ENCODE measurements around the gene OR4D10. TPM values are rescaled to one million over a fixed set of nuclear protein-coding genes. Genes with fewer than 3 reads are reported as not detected.
"Not testable (repeated sequence)": the region's sequence is repeated elsewhere in the genome, so short reads cannot be mapped to it uniquely, and the experiment has no call there.

OR4D10 gene
- total and polyA plus RNA-seq, 5 donors, result not detected

- no peaks in the 10 kb centered on the region for H3K4me1 ChIP-seq (ENCODE audit: control insufficient read depth, insufficient read depth, low read length)
These were observed 13.2 kb upstream of the OR4D10 start for GRCh38 chr11:59459916-59460315.

GRCh38 chr11:59463190-59463641 is 9.9 kb upstream of the OR4D10 start:
- WGBS, result 31% methylated on average over 5 of the region's 5 CpGs

More at GRCh38 chr11:59459916-59460315, 13.2 kb upstream of the OR4D10 start:
- intact Hi-C loops (cut with DNase I), result no loop called here
- WGBS, result 71% methylated on average over 3 of the region's 3 CpGs
- Histone ChIP-seq H3K27ac (ENCODE audit: low read length) (no peak overlapping the region), H3K27me3 (ENCODE audit: control insufficient read depth, insufficient read depth) (no peaks in the 10 kb centered on the region), H3K9me3 (ENCODE audit: control insufficient read depth, low read length) (no peaks in the 10 kb centered on the region), H3K4me3 (ENCODE audit: low read length) (no peak overlapping the region)
- DNase-seq (no peak), ATAC-seq (no peak)

GRCh38 chr11:59475176-59475575 is 2.1 kb downstream of the OR4D10 start:
- H3K4me1 ChIP-seq (ENCODE audit: control insufficient read depth, insufficient read depth, low read length), result no peaks in the 10 kb centered on the region
- no peaks in the 10 kb centered on the region for H3K27me3 ChIP-seq (ENCODE audit: control insufficient read depth, insufficient read depth)
- H3K27ac ChIP-seq (ENCODE audit: low read length), result no peak overlapping the region
- intact Hi-C loops (cut with DNase I), result no loop called here
- H3K4me3 ChIP-seq (ENCODE audit: low read length), result no peak overlapping the region
- 59% methylated on average over 9 of the region's 9 CpGs for WGBS
- no peak for DNase-seq
- no peaks in the 10 kb centered on the region for H3K9me3 ChIP-seq (ENCODE audit: control insufficient read depth, low read length)
- no peak for ATAC-seq

More at GRCh38 chr11:59463190-59463641, 9.9 kb upstream of the OR4D10 start:
- H3K9me3 ChIP-seq (ENCODE audit: control insufficient read depth, low read length), result no peaks in the 10 kb centered on the region
- peak; percentile 41 to 87 for ATAC-seq
- no peaks in the 10 kb centered on the region for H3K4me1 ChIP-seq (ENCODE audit: control insufficient read depth, insufficient read depth, low read length)
- no peak for DNase-seq
- H3K27me3 ChIP-seq (ENCODE audit: control insufficient read depth, insufficient read depth), result no peaks in the 10 kb centered on the region
- H3K27ac ChIP-seq (ENCODE audit: low read length), result no peak overlapping the region
- no peak overlapping the region for H3K4me3 ChIP-seq (ENCODE audit: low read length)
- intact Hi-C loops (cut with DNase I), result no loop called here

- no peaks in the 10 kb centered on the region for H3K27me3 ChIP-seq (ENCODE audit: control insufficient read depth, insufficient read depth)
- no peak overlapping the region for H3K27ac ChIP-seq (ENCODE audit: low read length)
- H3K4me1 ChIP-seq (ENCODE audit: control insufficient read depth, insufficient read depth, low read length), result no peaks in the 10 kb centered on the region
- no peaks in the 10 kb centered on the region for H3K9me3 ChIP-seq (ENCODE audit: control insufficient read depth, low read length)
- no peak overlapping the region for H3K4me3 ChIP-seq (ENCODE audit: low read length)
- DNase-seq (no peak), ATAC-seq (no peak)
- intact Hi-C loops (cut with DNase I), result no loop called here
These were observed 6.8 kb downstream of the OR4D10 start for GRCh38 chr11:59479906-59480305.

- no peak for DNase-seq
- Histone ChIP-seq H3K27ac (ENCODE audit: low read length) (no peak overlapping the region), H3K4me1 (ENCODE audit: control insufficient read depth, insufficient read depth, low read length) (no peaks in the 10 kb centered on the region), H3K9me3 (ENCODE audit: control insufficient read depth, low read length) (no peaks in the 10 kb centered on the region), H3K27me3 (ENCODE audit: control insufficient read depth, insufficient read depth) (no peaks in the 10 kb centered on the region), H3K4me3 (ENCODE audit: low read length) (no peak overlapping the region)
- WGBS, result 86% methylated on average over 3 of the region's 3 CpGs
- intact Hi-C loops (cut with DNase I), result no loop called here
- ATAC-seq, result no peak
These were observed 7.2 kb downstream of the OR4D10 start for GRCh38 chr11:59480359-59480758.

- DNase-seq (no peak), ATAC-seq (no peak)
- H3K9me3 ChIP-seq (ENCODE audit: control insufficient read depth, low read length), result no peaks in the 10 kb centered on the region
- intact Hi-C loops (cut with DNase I), result no loop called here
- no peak overlapping the region for H3K27ac ChIP-seq (ENCODE audit: low read length)
- WGBS, result 87% methylated on average over 1 of the region's 1 CpG
- H3K4me3 ChIP-seq (ENCODE audit: low read length), result no peak overlapping the region
- H3K4me1 ChIP-seq (ENCODE audit: control insufficient read depth, insufficient read depth, low read length), result no peaks in the 10 kb centered on the region
- no peaks in the 10 kb centered on the region for H3K27me3 ChIP-seq (ENCODE audit: control insufficient read depth, insufficient read depth)
These were observed 28.8 kb downstream of the OR4D10 start for GRCh38 chr11:59501931-59502330.

GRCh38 chr11:59503276-59503675 is 30.2 kb downstream of the OR4D10 start, which contains the start of gene OR4D11:
Gene OR4D11 (plus strand): TSS chr11:59503576. CDS start chr11:59503576, 0 bp downstream.
- intact Hi-C loops (cut with DNase I), result no loop called here
- H3K27ac ChIP-seq (ENCODE audit: low read length), result no peak within 1 kb of the TSS

GRCh38 chr11:59510941-59511589 is 38.0 kb downstream of the OR4D10 start, which contains the start of gene OR4D9:
Gene OR4D9 (plus strand): TSS chr11:59511539. CDS start chr11:59514913, 3,374 bp downstream.
- 32% methylated on average over 2 of the region's 2 CpGs for WGBS
- DNase-seq (no peak), ATAC-seq (peak; percentile 72 to 97)
- no peak within 1 kb of the TSS for H3K27ac ChIP-seq (ENCODE audit: low read length)
- H3K27me3 ChIP-seq (ENCODE audit: control insufficient read depth, insufficient read depth), result no peaks in the 10 kb centered on the region
- no peaks in the 10 kb centered on the region for H3K4me1 ChIP-seq (ENCODE audit: control insufficient read depth, insufficient read depth, low read length)
- no peak within 1 kb of the TSS for H3K4me3 ChIP-seq (ENCODE audit: low read length)
- intact Hi-C loops (cut with DNase I), result no loop called here
- no peaks in the 10 kb centered on the region for H3K9me3 ChIP-seq (ENCODE audit: control insufficient read depth, low read length)

More at GRCh38 chr11:59503276-59503675, 30.2 kb downstream of the OR4D10 start, which contains the start of gene OR4D11:
- H3K9me3 ChIP-seq (ENCODE audit: control insufficient read depth, low read length), result no peaks in the 10 kb centered on the region
- H3K27me3 ChIP-seq (ENCODE audit: control insufficient read depth, insufficient read depth), result no peaks in the 10 kb centered on the region
- ATAC-seq, result no peak
- H3K4me1 ChIP-seq (ENCODE audit: control insufficient read depth, insufficient read depth, low read length), result no peaks in the 10 kb centered on the region
- DNase-seq, result no peak
- H3K4me3 ChIP-seq (ENCODE audit: low read length), result no peak within 1 kb of the TSS

- DNase-seq (no peak), ATAC-seq (no peak)
- WGBS, result 77% methylated on average over 1 of the region's 1 CpG
- no peak overlapping the region for H3K4me3 ChIP-seq (ENCODE audit: low read length)
- no peak overlapping the region for H3K27ac ChIP-seq (ENCODE audit: low read length)
- H3K9me3 ChIP-seq (ENCODE audit: control insufficient read depth, low read length), result no peaks in the 10 kb centered on the region
- H3K27me3 ChIP-seq (ENCODE audit: control insufficient read depth, insufficient read depth), result no peaks in the 10 kb centered on the region
- H3K4me1 ChIP-seq (ENCODE audit: control insufficient read depth, insufficient read depth, low read length), result no peaks in the 10 kb centered on the region
- intact Hi-C loops (cut with DNase I), result no loop called here
These were observed 38.6 kb downstream of the OR4D10 start for GRCh38 chr11:59511675-59512074.

GRCh38 chr11:59520139-59520538 is 47.0 kb downstream of the OR4D10 start:
- intact Hi-C loops (cut with DNase I); H3K9me3 ChIP-seq (ENCODE audit: control insufficient read depth, low read length); ATAC-seq; DNase-seq; H3K27ac ChIP-seq (ENCODE audit: low read length); H3K4me1 ChIP-seq (ENCODE audit: control insufficient read depth, insufficient read depth, low read length); H3K27me3 ChIP-seq (ENCODE audit: control insufficient read depth, insufficient read depth); H3K4me3 ChIP-seq (ENCODE audit: low read length): not testable (repeated sequence)
- 40% methylated on average over 2 of the region's 2 CpGs for WGBS

GRCh38 chr11:59520741-59521140 is 47.6 kb downstream of the OR4D10 start:
- intact Hi-C loops (cut with DNase I), result no loop called here
- 45% methylated on average over 5 of the region's 5 CpGs for WGBS
- Histone ChIP-seq H3K9me3 (ENCODE audit: control insufficient read depth, low read length) (no peaks in the 10 kb centered on the region), H3K27ac (ENCODE audit: low read length) (no peak overlapping the region), H3K4me1 (ENCODE audit: control insufficient read depth, insufficient read depth, low read length) (no peaks in the 10 kb centered on the region), H3K4me3 (ENCODE audit: low read length) (no peak overlapping the region), H3K27me3 (ENCODE audit: control insufficient read depth, insufficient read depth) (no peaks in the 10 kb centered on the region)
- peak in 1 of 2 donors; percentile 46 for ATAC-seq
- DNase-seq, result no peak

Data from right cardiac atrium (tissue), 5 donors.